ENCODE results near the gene SLA2.

- TF ChIP-seq RCOR1 (IDR thresholded peaks at IDR 0.05; ENCODE audit: low read depth, low read length) (no peak), CTCF (IDR thresholded peaks at IDR 0.05) (no peak), POLR2A (IDR thresholded peaks at IDR 0.05; ENCODE audit: low read length) (no peak)
Observed at GRCh38 chr20:36599912-36600345, 46.1 kb downstream of the SLA2 start.
